ENCODE data around the gene PDGFA.

GRCh38 chr7:495761-496321, 23.8 kb downstream of the PDGFA start:
- TF ChIP-seq CTCF (IDR thresholded peaks at IDR 0.05): no peak
- no peak for TF ChIP-seq POLR2A (IDR thresholded peaks at IDR 0.05)
